M059J (cell line): ENCODE results near the gene CCER1. TPM values are rescaled to one million over a fixed set of nuclear protein-coding genes. Genes with fewer than 3 reads are reported as not detected.
A peak's percentile ranks its signal among the peaks of the same experiment; 100 is the strongest.

Experiments used
- DNase-seq: peaks from one replicate; pipeline ENCODE4 v3.0.0-alpha.2; 2012; ENCODE audit warnings: low read depth
- total RNA-seq: library from RNA; depleted of rRNA; stranded (reverse); fragments of >200 nt; shearing (Covaris generic); gene quantifications from 2 replicates; pipeline ENCODE4 v1.2.3, GENCODE V29; 2014

CCER1 gene
- total RNA-seq, 1 experiment from 2014 or later = not detected

DNA sequence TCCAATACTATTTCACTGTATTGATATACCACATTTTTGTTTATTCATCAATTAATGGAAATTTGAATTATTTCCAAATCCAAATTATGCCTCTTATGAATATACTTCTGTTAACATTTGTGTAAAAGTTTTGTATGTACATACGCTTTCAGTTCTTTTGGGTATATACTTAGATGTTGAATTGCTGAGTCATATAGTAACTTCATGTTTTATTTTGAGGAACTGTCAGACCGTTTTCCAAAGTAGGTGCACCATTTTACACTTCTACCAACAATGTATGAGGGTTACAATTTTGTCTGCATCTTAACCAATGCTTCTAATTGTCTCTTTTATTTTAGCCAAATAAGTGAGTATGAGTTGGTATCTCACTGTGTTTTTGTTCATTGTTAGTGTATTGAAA lies 10.2 kb upstream of the CCER1 start:
- no peak for DNase-seq

DNA sequence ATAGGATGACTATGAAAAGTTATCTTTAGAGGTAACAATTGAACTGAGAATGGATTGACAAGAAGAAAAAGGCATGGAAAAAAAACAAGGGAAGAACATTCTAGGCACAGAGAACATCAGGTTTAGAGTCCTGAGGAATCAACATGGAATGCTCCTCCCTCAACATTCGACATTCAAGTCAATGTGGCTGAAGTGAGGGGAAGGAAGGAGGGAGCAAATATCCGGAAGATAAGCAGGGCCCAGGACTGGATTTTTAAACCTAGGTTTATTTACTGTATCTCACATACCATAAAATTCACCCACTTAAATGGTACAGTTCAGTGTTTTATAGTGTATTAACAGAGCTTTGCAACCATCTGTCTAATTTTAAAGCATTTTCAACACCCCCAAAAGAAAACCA lies 9.6 kb upstream of the CCER1 start:
- no peak for DNase-seq

DNA sequence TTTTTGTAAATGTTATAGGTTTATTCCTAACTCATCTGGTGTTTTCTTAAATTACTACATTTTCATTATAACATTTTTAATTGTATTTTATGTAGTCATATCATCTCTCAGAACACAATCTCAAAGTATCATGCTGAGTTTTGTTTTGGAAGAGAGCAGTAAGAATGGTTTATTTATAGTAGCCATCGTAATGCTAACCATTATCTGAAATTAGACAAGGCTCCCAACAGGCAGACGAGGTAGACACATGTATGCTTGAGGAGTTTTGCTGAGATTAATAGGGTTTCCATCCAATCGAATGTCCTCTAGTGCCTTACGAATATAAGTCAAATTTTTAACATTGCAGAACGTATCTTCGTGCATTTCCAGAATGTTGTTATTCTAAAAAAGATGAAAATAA lies 9.0 kb upstream of the CCER1 start:
- DNase-seq = no peak

DNA sequence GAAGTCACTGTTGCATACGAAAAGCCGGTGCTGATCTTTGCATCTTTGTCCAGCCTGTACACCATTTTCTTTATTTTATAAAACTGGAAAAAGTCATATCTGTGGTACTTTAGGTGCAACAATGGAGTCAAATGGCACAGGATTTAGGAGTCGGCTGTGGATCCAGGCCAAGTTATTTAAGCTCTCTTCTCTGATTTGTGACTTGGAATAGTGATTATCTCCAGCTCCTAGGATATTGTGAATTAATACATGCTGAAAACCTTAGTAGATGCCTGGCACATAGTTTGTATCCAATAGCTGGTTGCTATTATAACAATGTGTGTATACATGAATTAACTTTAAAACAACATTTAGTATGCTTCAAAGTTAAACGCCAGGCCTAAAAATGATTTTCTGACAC lies 6.2 kb upstream of the CCER1 start:
- DNase-seq = no peak

DNA sequence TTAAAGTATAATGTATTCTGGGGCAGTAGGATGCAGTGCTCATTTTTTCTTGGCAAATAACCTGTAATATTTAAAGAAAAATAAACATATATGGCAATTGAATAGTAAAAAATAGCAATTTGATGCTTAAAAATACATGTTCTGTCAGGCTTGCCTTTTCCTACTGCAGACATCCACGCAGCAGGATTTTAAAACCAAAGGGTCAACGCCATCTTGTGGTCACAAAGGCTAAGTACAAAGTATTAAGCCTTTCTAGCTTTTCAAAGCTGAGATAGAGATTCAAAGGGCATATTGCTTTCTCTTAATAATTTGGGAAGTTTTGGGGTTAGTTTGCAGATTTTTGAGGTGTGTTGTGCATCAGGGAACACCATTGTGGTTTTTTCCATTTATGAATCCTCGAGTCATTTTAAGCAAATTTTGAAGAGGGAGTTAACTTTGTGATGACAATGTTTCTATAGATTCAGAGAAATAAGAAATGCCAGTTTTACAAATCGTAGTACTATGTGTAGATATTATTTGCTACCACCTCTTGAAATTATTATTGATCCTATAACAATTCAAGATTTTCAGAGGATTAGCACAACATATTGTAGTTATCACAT lies 4.7 kb upstream of the CCER1 start:
- DNase-seq = peak; percentile 52

DNA sequence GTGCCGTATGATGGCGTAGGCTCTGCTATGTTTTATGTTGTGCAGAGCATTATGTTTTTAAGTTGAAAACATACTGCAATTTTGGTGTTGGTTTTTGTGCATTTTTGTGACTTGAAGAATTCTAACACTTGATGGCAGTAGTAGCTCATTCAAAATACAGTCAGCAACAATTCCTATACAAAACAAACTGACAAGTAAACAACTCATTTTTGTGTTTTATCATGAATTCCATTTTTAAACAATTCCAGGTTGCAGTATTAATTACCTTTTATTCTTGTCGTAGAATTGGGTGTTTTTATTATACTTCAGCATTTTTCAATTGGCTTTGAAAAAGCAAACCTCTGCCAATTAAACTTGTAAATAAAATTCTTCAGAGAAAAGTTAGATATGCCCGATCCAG lies 4.1 kb upstream of the CCER1 start:
- peak; percentile 23 for DNase-seq

DNA sequence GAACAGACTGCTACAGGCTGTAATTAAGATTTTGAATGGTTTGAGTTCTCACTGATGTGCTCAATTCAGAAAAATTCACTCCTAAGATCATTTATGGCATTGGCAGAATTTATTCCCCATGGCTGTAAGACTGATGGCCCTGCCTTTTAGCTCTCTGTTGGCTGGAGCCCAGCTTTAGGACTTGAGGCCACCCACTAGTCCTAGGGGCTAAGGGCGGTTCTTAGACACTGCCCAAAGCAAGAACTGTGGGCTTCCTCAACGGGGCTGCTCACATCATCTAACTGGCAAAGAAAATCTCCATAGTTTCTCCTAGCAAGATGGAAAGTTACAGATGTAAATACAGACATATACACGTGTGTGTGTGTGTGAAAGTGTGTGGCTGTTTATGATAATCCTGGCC lies 3.4 kb upstream of the CCER1 start:
- no peak for DNase-seq

DNA sequence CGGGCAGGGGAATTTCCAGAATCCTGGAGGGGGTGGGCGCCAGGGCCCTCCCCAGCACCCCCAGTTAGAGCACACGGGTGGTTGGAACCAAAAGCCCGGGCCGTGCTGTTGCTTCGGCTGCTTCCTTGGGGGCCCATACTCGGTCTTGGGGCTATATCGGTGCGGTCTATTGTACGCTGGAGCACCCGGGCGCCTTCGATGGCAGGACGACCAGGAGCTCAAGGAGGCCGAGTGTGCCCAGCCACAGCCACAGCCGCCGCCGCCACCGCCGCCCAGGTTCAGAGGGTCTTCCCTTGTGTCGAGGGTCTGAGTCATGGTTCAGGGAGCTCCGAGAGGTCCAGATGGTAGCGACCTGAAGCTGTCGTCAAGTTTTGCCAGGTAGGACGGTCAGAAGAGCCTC lies 548 bp downstream of the CCER1 start:
- no peak for DNase-seq

DNA sequence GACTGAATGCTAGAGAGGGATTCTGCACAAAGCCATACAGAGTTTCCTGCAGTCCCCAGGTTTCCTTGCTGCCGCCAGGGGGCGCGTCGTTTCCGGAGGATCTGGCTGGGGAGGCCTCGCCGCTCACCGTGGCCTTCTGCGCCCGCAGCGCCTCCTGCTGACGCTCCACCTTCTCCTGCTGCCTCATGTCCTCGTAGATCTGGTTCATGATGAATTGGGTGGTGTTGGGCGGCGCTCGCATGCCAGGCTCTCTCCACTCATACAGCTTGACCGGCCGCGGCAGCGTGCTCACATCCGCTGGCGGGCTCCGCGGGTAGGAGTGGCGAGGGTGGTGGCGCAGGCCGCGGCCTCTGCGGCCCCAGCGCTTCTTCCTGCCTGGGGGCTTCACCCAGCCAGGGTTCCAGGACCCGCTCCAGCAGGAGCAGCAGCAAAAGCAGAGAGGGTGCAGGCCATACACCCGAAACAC lies 987 bp downstream of the CCER1 start:
- no peak for DNase-seq

DNA sequence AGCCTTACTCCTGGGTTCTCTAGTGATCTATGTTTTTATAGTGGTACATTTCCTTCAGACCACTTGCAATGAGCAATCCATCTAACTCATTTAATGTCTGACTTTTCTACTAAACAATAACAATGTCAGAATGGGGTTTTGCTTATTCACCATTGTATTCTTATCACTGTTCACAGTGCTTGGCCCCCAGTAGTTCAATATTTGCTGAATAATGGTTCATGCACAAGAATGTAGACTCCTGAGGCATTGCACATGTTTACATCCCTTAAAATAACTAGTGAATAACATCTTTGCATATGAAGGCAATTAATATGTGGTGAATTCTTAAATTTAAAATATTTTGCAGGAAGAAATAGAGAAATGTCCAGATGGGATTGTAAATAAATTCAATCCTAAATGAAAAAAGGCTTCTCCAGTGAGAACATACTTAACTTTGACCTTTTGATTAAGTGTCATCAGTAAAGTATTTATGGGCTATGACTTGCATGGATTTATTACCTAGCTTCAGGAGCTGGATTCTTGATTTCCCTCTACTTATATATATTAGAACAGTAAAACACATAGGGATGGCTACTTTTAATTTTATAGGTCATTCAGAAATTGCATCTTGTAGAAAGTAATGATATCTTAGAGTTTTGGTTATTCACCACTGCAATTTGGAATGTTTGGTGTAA lies 3.4 kb downstream of the CCER1 start:
- no peak for DNase-seq

DNA sequence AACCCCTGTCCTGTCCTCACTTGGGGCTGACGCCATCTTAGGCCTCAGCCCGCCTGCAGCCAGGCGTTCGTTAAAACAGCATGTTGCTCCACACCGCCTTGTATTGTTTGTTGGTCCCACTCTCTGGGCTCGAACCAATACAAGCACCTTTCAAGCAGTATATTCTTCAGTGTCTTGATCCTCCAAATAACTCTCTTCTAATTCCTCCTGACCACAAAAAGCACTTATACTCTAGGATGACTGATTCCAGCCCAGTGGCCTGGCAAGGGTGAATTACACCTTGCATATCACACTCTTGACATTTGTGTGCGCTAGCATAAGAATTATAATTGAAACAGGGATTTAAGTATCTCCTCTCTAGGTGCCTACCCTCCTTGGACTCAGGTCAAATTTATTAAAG lies 7.1 kb downstream of the CCER1 start:
- DNase-seq = no peak

DNA sequence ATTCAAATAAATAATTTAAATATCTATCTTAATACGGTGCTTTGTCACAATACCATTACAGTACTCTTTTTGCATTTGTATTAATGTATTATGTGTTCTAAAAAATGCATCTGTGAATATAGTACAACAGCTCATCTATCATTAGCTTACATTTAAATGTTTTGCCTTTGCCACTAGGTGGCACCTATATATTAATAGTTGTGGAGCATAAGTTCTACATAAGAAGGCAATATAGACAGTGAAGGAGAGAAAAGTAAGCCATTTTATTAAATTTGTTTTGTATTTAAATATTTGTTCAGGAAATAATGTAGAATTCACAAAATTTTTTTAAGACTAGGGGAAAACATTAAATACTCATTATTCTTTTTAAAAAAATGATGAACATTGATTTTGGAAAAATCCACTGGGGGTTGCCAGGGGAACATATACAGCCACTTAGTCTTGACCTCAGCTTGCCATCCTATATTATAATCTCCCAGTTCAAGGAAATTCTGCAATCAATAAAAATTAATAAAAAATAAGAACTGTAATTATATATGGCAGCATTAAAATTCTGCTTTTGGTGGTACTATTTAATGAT lies 9.8 kb downstream of the CCER1 start:
- DNase-seq = peak; percentile 35

DNA sequence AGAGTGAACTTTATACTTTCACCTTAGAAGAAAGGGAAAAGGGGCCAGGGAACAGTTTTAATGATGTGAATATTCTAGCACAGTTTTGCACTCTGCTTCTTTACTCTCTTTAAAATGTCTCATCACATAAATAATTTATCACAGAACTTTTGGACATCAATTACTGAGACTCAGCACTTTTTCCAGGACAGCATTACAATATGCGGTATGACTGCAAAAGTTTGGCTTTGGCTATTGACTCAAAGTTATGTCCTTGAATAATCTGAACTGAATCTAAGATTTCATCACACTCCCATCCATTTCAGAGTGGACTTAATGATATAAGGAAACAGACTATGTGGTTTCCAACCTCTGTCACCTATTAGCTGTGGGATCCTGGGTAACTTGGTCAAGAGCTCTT lies 11.7 kb downstream of the CCER1 start:
- no peak for DNase-seq

DNA sequence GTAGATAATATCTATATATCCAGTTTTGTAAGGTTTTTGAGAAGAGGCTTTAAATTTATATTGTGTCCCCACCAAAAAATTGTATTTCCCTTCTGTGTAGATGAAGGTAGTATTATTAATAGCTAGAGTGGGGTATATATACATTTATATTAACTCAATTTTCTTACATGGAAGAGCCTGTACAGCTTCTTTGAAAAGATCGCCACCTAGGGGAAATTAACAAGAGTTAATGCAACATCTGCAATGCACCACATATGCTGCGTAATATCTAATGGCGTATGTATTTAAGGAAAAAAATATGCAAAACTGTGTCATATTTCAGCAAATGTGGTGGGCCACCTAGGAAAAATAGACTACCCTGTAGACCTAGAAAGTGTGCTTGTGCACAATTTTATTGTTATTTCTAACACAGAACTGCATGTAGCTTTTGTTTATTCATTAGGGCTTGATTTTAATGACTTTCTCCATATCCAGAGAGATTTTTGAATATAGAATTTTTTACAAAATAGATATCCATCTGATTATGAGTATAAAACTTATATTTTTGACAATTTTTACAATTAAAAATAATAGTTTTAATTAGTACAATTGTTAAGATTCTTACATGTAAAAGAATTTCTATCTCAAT lies 14.0 kb downstream of the CCER1 start:
- peak; percentile 57 for DNase-seq

DNA sequence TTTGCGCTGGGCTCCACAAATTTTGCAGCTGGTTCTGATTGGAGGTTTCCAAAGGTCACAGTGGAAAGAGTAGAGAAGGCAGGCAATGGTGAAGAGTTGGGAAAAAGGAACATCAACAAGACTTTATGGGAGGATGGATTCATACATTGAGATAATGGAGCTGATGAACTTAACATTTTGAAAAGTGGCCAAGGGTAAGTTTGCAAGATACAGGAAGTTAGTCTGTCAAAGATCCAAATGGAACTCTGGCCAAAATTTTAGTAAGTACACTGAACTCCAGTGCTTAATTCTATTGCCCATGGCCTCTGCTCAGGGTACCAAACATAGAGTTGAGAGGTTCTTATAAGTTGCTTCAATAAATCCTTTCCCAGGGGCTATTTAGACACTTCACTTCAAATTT lies 15.6 kb downstream of the CCER1 start:
- peak; percentile 31 for DNase-seq

DNA sequence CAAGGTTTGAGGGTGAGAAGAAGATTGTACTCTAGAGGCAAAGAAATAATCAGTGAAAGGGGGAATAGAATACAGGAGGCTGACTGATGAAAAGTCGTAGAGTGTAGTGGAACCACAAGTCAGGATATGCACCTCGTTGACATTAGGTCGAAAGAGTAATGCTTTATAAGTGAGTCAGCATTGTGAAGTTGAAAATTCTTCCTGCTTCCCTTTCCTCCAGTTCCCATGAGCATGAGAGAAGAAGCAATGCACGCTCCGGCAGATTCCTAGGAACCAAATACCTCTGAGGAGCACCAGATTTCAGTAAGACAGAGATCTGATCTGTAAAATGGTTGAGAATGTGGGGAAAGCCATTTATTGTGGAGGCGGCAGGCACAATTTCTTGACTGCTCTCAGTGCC lies 16.5 kb downstream of the CCER1 start:
- peak; percentile 88 for DNase-seq

DNA sequence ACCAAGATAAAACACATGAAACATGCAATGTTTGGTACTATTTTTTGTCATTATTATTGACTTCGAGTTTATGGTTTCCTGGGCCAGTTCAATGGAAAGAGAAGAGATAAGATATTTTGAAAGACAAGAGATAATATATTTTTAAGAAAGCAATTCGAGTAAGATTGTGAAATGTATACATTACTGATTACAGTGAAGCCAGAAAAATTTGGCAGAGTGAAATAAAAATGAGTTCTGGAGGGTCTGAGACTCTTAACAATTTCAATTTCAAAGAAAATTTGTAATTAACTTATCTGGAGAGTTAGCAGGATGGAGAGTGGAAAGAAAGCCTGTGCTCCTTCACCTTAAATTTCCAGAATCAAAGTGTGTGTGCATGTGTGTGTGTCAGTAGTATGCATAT lies 17.3 kb downstream of the CCER1 start:
- DNase-seq = no peak

DNA sequence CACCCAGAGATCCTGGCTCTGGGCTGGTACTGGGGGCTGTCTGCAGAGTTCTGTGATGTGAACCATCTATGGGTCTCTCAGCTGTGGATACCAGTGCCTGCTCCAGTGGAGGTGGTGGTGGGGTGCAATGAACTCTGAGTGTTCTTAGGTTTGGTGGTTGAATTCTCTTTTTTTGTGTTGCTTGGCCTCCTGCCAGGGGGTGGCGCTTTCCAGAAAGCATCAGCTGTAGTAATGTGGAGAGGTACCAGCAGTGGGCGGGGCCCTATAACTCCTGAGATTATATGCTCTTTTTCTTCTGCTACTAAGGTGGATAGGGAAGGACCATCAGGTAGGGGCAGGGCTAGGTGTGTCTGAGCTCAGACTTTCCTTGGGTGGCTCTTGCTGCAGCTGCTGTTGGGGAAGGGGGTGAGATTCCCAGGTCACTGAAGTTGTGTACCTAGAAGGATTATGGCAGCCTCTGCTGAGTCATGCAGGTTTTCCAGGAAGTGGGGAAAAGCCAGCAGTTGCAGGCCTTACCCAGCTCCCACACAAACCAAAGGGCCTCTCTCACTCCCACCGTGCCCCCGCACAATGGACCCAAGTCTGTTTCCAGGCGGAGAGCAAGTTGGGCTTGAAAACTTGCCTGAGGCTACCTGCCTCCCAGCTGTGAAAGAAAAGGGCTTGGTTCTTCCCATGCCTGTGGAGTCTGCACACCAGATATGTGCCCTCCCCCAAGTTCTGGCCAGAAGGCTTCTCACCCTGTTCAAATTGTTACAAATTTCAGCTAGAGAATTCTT lies 18.6 kb downstream of the CCER1 start:
- DNase-seq = peak; percentile 46

DNA sequence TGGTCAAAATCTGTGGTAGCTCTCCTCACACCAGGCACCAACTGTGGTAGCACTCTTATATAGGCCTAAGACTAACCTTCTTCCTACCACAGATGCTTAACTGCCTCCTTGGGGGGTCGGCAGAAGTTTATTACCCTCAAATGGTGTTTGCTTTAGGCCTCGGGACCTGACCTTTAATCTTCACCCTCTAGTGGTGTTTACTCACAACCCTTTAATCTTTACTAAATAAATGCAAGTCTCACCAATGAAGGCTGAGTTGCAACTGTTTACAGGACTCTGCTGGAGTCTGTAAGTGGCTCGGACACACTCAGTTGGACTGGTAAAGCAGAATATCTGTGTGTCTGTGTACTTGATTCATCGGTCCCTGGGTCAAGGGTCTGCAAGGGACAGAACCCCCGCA lies 29.4 kb downstream of the CCER1 start:
- DNase-seq = no peak

DNA sequence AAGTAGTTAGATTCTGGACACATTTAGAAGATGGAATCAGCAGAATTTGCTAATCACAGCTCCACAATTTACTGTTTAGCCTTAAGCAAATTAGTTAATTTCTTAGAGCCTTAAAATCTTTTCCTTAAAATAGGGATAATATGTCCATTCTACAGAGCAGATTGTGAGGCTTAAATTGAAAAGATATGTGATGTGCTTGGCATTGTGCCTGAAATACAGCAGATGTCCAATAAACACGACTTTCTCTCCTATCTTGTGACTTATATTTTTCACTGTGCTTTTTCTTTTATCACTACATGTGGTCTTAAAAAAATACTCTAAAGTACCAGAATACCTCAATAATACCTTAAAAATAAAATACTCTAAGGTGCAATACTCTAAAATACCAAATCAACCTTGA lies 30.6 kb downstream of the CCER1 start:
- DNase-seq = no peak

DNA sequence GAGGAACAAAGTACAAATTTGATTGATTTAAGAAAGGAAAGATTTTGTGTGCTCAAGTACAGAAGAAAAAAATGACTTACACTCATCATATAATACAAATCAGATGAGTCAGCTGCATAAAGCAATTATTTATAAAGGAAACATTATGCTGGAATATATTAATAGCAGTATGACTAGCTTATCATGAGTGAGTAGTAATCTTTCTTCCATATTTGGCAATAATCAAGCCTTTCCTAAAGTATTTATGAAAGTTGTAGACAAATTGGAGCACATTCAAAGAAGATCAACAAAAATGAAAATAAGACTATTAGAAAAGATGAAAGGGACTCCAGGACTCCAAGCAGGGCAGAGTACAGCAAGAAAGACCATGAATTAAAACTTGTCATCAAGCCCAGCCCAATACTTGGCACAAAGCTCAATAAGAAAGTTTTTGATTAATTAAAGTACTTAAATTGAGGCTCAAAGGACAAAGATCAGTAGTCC lies 32.8 kb downstream of the CCER1 start:
- peak; percentile 24 for DNase-seq

DNA sequence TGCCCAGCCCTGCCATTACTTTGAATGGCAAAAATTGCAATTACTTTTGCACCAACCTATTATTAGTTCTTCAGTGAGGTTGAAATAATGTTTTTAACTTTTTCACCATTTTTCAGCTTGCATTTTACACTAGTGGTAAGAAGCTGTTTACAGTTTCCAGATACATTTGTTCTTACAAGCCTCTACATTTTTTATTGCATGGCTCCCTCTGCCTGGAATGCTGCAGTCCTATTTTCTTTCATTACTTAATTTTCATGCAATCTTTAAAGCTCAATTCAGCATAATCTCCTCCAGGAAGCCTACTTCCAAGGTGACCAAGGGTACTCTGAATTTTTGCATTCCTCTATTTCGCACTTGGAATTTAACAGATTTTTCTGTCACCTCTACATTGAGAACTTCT lies 33.4 kb downstream of the CCER1 start:
- DNase-seq = no peak
